Activated T-helper 1 cell treated with anti-CD3 and anti-CD28 coated beads, Interleukin-12 subunit alpha, Interleukin-12 subunit beta, Interleukin-2, Interleukin-4 antibody, amounts not matched to agents 30 ng/mL and 10 ng/mL and 1 ng/mL, durations not matched to agents 14 hours and 24 hours and 36 hours (primary cell): ENCODE measurements around the gene RASGRF2. TPM values are rescaled to one million over a fixed set of nuclear protein-coding genes. Genes with fewer than 3 reads are reported as not detected.

Source experiments
- DNase-seq: peaks from one replicate; pipeline ENCODE4 v3.0.0; 2021; ENCODE audit warnings: low spot score
- H3K27ac Mint-ChIP-seq: one replicate; pipeline ENCODE4 v1.8.0; 2021; ENCODE audit warnings: mild to moderate bottlenecking, mixed read lengths
- H3K27me3 Mint-ChIP-seq: one replicate; pipeline ENCODE4 v1.8.0; 2022; ENCODE audit warnings: mild to moderate bottlenecking, moderate library complexity, mixed read lengths; ENCODE audit not compliant: insufficient read depth
- H3K36me3 Mint-ChIP-seq: one replicate; pipeline ENCODE4 v1.8.0; 2021; ENCODE audit warnings: low read depth, mixed read lengths
- H3K4me1 Mint-ChIP-seq: one replicate; pipeline ENCODE4 v1.8.0; 2021; ENCODE audit warnings: low read depth, mixed read lengths
- H3K4me3 Mint-ChIP-seq: one replicate; pipeline ENCODE4 v1.8.0; 2021; ENCODE audit warnings: mild to moderate bottlenecking, moderate library complexity, mixed read lengths
- H3K9me3 Mint-ChIP-seq: one replicate; pipeline ENCODE4 v1.8.0; 2021; ENCODE audit warnings: mixed read lengths
- intact Hi-C: fragments of 100-400 bp; cut with micrococcal nuclease; formaldehyde crosslinking; loops from one replicate; pipeline ENCODE4 v1.15.1; 2024
- total RNA-seq: library from RNA; stranded (reverse); gene quantifications from 2 replicates; pipeline ENCODE4 v1.2.3, GENCODE V29; 2022

Gene RASGRF2
- total RNA-seq, 1 donor from 2014 or later, result 22.6 TPM

- intact Hi-C loops, result no loop called here
- Mint-ChIP-seq H3K9me3 (no peaks in the 10 kb centered on the region), H3K4me1 (peaks cover 18% of the 10 kb centered on the region), H3K36me3 (no peaks in the 10 kb centered on the region), H3K4me3 (peak overlapping the region; percentile 41), H3K27me3 (no peaks in the 10 kb centered on the region), H3K27ac (no peak overlapping the region)
- DNase-seq, result no peak
Measured at GRCh38 chr5:81147886-81148571, 187.9 kb downstream of the RASGRF2 start.

DNA sequence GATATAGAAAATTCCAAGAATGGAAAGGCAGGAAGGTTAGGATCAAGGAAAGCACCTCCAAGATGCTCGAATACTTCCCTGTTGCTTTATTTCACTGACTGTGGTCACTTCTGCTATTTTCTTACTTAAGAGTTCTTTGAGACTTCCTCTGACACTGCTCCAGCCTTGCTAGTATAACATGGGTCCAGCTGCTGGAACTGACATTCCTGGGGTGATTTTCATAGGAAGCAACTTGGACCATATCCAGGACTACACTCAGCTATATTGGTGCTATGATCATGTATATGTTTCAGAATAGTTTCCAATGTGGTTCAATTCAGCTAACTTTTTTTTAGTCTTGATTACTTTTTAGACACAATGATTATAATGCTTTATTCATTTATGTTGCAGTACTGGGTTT lies 191.4 kb downstream of the RASGRF2 start:
- H3K36me3 Mint-ChIP-seq, result peaks cover 1% of the 10 kb centered on the region
- intact Hi-C loops, result no loop called here
- H3K4me1 Mint-ChIP-seq, result peaks cover 18% of the 10 kb centered on the region
- no peaks in the 10 kb centered on the region for H3K27me3 Mint-ChIP-seq
- no peak overlapping the region for H3K4me3 Mint-ChIP-seq
- peaks cover 13% of the 10 kb centered on the region for H3K9me3 Mint-ChIP-seq
- H3K27ac Mint-ChIP-seq, result no peak overlapping the region
- DNase-seq, result no peak

- H3K27me3 Mint-ChIP-seq, result no peaks in the 10 kb centered on the region
- H3K4me3 Mint-ChIP-seq, result no peak overlapping the region
- intact Hi-C loops, result no loop called here
- no peak overlapping the region for H3K27ac Mint-ChIP-seq
- H3K4me1 Mint-ChIP-seq, result no peaks in the 10 kb centered on the region
- peaks cover 15% of the 10 kb centered on the region for H3K9me3 Mint-ChIP-seq
- no peak for DNase-seq
- H3K36me3 Mint-ChIP-seq, result peaks cover 3% of the 10 kb centered on the region
Measured at GRCh38 chr5:81154725-81155124, 194.6 kb downstream of the RASGRF2 start.

DNA sequence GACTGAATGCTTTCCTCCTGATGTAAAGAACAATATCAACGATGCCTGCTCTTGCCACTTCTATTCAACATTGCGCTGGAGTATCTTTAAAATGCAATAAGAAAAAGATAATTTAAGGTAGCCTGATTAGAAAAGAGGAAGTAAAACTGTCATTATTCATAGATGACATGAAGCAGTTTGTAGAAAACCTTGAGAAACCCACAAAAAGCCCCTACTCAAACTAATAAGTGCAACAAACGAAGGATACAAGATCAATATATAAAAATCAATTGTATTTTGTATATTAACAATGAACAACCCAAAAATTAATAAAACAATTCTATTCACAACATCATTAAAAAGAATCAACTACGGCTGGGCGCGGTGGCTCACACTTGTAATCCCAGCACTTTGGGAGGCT lies 196.6 kb downstream of the RASGRF2 start:
- Mint-ChIP-seq H3K4me1 (no peaks in the 10 kb centered on the region), H3K27ac (no peak overlapping the region), H3K36me3 (peaks cover 3% of the 10 kb centered on the region), H3K9me3 (peaks cover 15% of the 10 kb centered on the region), H3K4me3 (no peak overlapping the region), H3K27me3 (no peaks in the 10 kb centered on the region)
- DNase-seq, result no peak
- intact Hi-C loops, result no loop called here

- Mint-ChIP-seq H3K9me3 (peaks cover 5% of the 10 kb centered on the region), H3K27ac (no peak overlapping the region), H3K27me3 (no peaks in the 10 kb centered on the region), H3K4me1 (peaks cover 6% of the 10 kb centered on the region), H3K36me3 (peaks cover 2% of the 10 kb centered on the region), H3K4me3 (no peak overlapping the region)
- intact Hi-C loops, result no loop called here
- DNase-seq, result no peak
Measured at GRCh38 chr5:81161012-81161601, 200.9 kb downstream of the RASGRF2 start.

DNA sequence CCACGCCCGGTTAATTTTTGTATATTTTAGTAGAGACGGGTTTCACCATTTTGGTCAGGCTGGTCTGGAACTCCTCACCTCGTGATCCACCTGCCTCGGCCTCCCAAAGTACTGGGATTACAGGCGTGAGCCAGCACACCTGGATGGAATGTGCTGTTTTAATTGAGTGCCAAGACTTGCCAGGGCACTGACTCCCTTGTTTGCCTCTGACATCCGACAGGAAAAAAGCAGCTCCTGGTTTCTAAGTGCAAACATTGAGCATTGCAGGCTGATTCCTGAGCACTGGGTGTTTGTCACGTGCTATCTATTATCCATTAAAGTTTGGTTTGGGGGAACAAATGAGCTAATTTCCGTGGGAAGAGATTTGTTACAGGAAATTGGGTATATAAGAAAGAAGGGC lies 202.3 kb downstream of the RASGRF2 start:
- Mint-ChIP-seq H3K27ac (no peak overlapping the region), H3K4me3 (no peak overlapping the region), H3K27me3 (no peaks in the 10 kb centered on the region), H3K4me1 (peaks cover 6% of the 10 kb centered on the region), H3K36me3 (no peaks in the 10 kb centered on the region), H3K9me3 (no peaks in the 10 kb centered on the region)
- intact Hi-C loops, result no loop called here
- no peak for DNase-seq

GRCh38 chr5:81163651-81164050 lies 203.5 kb downstream of the RASGRF2 start:
- no peak for DNase-seq
- no peak overlapping the region for H3K4me3 Mint-ChIP-seq
- peaks cover 7% of the 10 kb centered on the region for H3K4me1 Mint-ChIP-seq
- H3K27me3 Mint-ChIP-seq, result no peaks in the 10 kb centered on the region
- H3K36me3 Mint-ChIP-seq, result no peaks in the 10 kb centered on the region
- no peaks in the 10 kb centered on the region for H3K9me3 Mint-ChIP-seq
- intact Hi-C loops, result loop anchor here (2.0 kb wide), 1 partner anchor 683 kb away; no protein-coding TSS in a partner anchor
- no peak overlapping the region for H3K27ac Mint-ChIP-seq

- no peak for DNase-seq
- Mint-ChIP-seq H3K27me3 (no peaks in the 10 kb centered on the region), H3K4me1 (peaks cover 14% of the 10 kb centered on the region), H3K36me3 (no peaks in the 10 kb centered on the region), H3K9me3 (no peaks in the 10 kb centered on the region), H3K4me3 (no peak overlapping the region), H3K27ac (no peak overlapping the region)
- intact Hi-C loops, result loop anchor here (2.0 kb wide), 1 partner anchor 684 kb away; no protein-coding TSS in a partner anchor
Measured at GRCh38 chr5:81164476-81164875, 204.3 kb downstream of the RASGRF2 start.

- Mint-ChIP-seq H3K4me3 (no peak overlapping the region), H3K9me3 (no peaks in the 10 kb centered on the region), H3K4me1 (peaks cover 14% of the 10 kb centered on the region), H3K27ac (no peak overlapping the region), H3K36me3 (no peaks in the 10 kb centered on the region), H3K27me3 (no peaks in the 10 kb centered on the region)
- intact Hi-C loops, result loop anchor here (1.0 to 5.0 kb wide), 5 partner anchors 30 to 684 kb away; partner anchors contain the start of gene RASGRF2
- no peak for DNase-seq
Measured at GRCh38 chr5:81164936-81165335, 204.8 kb downstream of the RASGRF2 start.

DNA sequence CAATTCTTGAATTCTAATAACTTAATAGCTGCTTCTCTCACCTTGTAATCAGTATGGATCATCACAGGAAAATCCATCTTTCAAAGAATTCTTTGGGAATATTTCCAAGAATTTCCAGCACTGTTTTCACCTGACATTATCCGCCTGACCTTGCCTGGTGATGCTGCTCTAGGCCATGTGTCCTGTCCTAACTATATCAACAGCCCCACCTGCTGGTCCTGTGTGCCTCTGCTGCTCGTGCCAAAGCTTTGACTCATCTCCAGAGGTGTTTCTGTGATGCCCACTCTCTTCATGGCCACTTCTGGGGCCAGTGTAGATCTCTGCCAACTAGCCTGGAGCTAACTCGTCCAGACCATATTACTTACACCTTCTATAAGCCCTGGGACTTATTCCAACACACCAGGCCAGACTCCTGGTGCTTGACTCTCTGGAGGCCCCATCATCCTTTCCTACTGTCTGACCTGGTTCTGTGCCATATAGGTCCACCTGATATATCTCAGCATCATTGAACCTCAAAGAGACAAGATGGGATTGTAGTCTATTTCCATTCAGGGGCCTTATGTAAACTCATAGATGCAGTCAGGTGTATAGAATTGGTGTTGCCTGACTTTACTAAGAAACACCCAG lies 205.4 kb downstream of the RASGRF2 start:
- Mint-ChIP-seq H3K36me3 (no peaks in the 10 kb centered on the region), H3K27ac (no peak overlapping the region), H3K27me3 (no peaks in the 10 kb centered on the region), H3K4me1 (peaks cover 14% of the 10 kb centered on the region), H3K9me3 (no peaks in the 10 kb centered on the region), H3K4me3 (no peak overlapping the region)
- peak; percentile 34 for DNase-seq
- intact Hi-C loops, result loop anchor here (1.0 to 5.0 kb wide), 5 partner anchors 30 to 685 kb away; partner anchors contain the start of gene RASGRF2

DNA sequence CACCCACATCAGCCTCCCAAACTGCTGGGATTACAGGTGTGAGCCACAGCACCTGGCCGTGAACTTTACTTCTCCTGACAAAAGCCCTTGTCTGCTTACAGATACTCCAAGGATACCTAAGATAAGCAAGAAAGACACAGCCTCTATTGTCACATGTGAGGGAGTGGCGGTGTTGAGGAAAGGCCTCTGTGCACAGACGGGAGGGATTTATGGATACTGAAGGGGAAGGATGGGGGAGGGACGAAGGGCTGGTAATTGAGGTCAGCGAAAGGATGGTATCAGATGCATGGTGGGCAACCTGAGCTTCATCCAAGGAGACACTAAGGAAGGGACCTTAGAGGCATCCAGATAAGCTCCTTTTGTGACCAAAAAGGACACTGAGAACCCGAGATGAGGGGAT lies 206.3 kb downstream of the RASGRF2 start:
- no peak overlapping the region for H3K27ac Mint-ChIP-seq
- intact Hi-C loops, result loop anchor here (5.0 kb wide), 1 partner anchor 459 kb away; no protein-coding TSS in a partner anchor

GRCh38 chr5:81167078-81167477 lies 206.9 kb downstream of the RASGRF2 start:
- Mint-ChIP-seq H3K27me3 (no peaks in the 10 kb centered on the region), H3K9me3 (no peaks in the 10 kb centered on the region), H3K4me3 (no peak overlapping the region), H3K4me1 (peaks cover 14% of the 10 kb centered on the region), H3K27ac (no peak overlapping the region), H3K36me3 (no peaks in the 10 kb centered on the region)
- intact Hi-C loops, result loop anchor here (5.0 kb wide), 1 partner anchor 460 kb away; no protein-coding TSS in a partner anchor
- DNase-seq, result no peak

More for the DNA sequence above, 206.3 kb downstream of the RASGRF2 start:
- no peaks in the 10 kb centered on the region for H3K27me3 Mint-ChIP-seq
- no peaks in the 10 kb centered on the region for H3K9me3 Mint-ChIP-seq
- peaks cover 14% of the 10 kb centered on the region for H3K4me1 Mint-ChIP-seq
- H3K4me3 Mint-ChIP-seq, result no peak overlapping the region
- DNase-seq, result no peak
- H3K36me3 Mint-ChIP-seq, result no peaks in the 10 kb centered on the region

DNA sequence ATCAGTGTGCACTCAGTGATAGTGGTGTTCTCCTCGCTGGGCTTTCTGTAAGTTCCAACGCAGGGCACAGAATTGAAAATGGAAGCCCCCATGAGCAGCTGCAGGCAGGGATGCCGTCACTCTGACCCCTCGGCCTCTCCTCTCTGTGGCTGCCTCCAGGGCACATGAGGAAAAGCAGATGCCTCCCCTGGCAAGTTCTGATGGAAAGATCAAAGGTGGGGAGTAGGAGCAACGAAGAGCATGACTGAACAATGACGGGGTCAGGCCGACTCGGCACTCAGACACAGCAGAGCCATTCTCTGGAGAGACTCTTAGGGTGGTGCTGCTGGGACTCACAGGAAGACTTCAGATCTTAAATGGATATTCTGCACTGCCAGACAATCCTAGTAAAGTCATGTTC lies 207.4 kb downstream of the RASGRF2 start:
- no peak for DNase-seq
- no peaks in the 10 kb centered on the region for H3K27me3 Mint-ChIP-seq
- intact Hi-C loops, result loop anchor here (5.0 kb wide), 1 partner anchor 460 kb away; no protein-coding TSS in a partner anchor
- no peaks in the 10 kb centered on the region for H3K9me3 Mint-ChIP-seq
- H3K4me1 Mint-ChIP-seq, result peaks cover 14% of the 10 kb centered on the region
- H3K4me3 Mint-ChIP-seq, result no peak overlapping the region
- H3K27ac Mint-ChIP-seq, result no peak overlapping the region
- no peaks in the 10 kb centered on the region for H3K36me3 Mint-ChIP-seq
